HG02678 (cell line): ENCODE data around the gene IMP4.

Experiments used
- ATAC-seq: cut with Tn5 transposase; IDR thresholded peaks from one replicate; pipeline ENCODE4 v1.9.1; 2021; ENCODE audit warnings: mild to moderate bottlenecking, moderate library complexity; ENCODE audit not compliant: unreplicated experiment

IMP4 gene

GRCh38 chr2:130391872-130392670 is 49.4 kb downstream of the IMP4 start:
- no peak for ATAC-seq

DNA sequence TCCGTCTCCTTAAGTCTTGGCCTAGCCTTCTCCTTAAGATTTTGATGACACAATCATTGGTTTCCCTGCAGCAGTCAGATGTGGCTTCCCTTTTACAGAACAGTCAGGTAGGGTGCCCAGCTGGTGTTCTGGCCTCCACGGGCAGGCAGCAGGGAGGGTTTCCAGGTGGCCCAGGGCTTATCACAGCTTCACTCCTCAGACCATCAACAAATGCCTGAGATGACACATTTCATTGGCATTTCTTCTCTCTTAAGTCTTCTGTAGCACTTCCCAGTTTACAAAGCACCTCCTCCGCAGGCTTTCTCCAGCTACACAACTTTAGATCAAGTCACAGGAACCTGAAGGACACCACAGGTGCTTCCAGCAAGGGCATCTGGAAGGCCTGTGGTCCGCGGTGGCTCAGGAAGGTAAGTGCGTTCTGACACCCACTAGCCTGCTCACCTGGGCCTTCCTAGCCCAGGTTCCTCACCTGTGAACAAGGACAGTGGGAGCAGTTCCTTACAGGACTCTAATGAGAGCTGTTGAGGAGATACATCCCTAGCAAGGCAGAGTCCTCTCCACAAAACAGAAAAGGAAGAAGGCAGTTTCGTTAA is 50.7 kb downstream of the IMP4 start:
- ATAC-seq, result no peak
